Body of pancreas (tissue), 4 donors: Measurements from ENCODE around the gene CRYBG2.

Experiments
- POLR2A ChIP-seq, 3 donors: fragments of 450-650 bp; IDR thresholded peaks; one replicate each; pipeline ENCODE4 v1.6.1; 2016; ENCODE audit warnings: antibody characterized with exemption in 3 of 3, mild to moderate bottlenecking in 2 of 3
- TF ChIP-seq, protein P1 (sequence below), 7 experiments: fragments of 450-650 bp in 4 of 7; fragments of 200-600 bp in 3 of 7; sonication (generic) in 3 of 7; IDR thresholded peaks; one replicate each; pipeline ENCODE4 v1.5.1; 2016 to 2019; ENCODE audit warnings: antibody characterized with exemption in 7 of 7

DNA sequence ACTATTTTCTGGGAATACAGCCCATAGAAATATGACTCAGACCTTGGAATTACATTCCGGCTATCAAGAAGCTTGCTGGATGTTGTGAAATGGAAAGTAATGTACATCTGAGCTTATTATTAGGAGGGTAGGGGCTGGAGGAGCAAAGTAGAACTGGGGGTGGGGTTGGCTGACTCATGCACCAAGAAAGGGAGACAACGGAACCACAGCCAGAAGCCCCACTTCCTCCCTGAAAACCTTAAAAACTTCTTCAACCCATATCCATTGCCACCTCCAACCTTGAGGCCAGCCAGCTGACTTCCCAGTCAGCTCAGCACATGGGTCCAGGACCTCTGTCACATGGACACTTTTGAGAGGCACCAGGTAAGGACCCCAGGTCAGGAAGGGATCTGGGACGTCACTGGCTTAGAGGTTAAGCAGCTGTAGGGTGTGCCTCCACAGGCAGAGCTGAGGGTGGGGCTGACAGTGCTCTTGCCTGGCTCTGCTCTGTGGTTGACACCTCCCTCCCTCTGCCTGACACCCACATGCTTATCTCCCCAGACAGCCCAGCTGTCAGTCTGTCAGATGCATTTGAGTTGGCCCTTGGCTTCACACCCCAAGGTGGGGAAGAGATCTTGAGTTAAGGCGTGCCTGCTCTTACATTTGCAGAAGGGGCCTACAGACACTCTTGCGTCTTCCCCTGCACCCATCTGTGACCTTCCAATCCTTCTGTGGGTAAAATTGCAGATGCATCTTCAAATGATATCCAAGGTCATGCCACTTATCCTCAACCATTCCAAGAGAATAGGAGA lies 24.4 kb upstream of the CRYBG2 start:
- TF ChIP-seq, protein P1, sequence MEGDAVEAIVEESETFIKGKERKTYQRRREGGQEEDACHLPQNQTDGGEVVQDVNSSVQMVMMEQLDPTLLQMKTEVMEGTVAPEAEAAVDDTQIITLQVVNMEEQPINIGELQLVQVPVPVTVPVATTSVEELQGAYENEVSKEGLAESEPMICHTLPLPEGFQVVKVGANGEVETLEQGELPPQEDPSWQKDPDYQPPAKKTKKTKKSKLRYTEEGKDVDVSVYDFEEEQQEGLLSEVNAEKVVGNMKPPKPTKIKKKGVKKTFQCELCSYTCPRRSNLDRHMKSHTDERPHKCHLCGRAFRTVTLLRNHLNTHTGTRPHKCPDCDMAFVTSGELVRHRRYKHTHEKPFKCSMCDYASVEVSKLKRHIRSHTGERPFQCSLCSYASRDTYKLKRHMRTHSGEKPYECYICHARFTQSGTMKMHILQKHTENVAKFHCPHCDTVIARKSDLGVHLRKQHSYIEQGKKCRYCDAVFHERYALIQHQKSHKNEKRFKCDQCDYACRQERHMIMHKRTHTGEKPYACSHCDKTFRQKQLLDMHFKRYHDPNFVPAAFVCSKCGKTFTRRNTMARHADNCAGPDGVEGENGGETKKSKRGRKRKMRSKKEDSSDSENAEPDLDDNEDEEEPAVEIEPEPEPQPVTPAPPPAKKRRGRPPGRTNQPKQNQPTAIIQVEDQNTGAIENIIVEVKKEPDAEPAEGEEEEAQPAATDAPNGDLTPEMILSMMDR (IDR thresholded peaks at IDR 0.05): no peak
- TF ChIP-seq POLR2A (IDR thresholded peaks at IDR 0.05): no peak
